H9 (cell line): Measurements from ENCODE around the gene UBQLN4. TPM values are rescaled to one million over a fixed set of nuclear protein-coding genes. Genes with fewer than 3 reads are reported as not detected.
A peak's percentile ranks its signal among the peaks of the same experiment; 100 is the strongest.

Source experiments
- DNase-seq: peaks from one replicate; pipeline ENCODE4 v3.0.0-alpha.2; 2017
- H2AFZ ChIP-seq: one replicate; pipeline ENCODE4 v1.6.1; 2013; ENCODE audit warnings: mild to moderate bottlenecking, low read length, control low read depth, moderate library complexity
- H2AK5ac ChIP-seq: 2 replicates; pipeline ENCODE4 v1.6.1; 2013; ENCODE audit warnings: low read length, control low read depth, mixed read lengths; ENCODE audit not compliant: insufficient read length
- H2BK120ac ChIP-seq: one replicate; pipeline ENCODE4 v1.6.1; 2013; ENCODE audit warnings: low read depth, mild to moderate bottlenecking, low read length, control low read depth, inconsistent platforms; ENCODE audit not compliant: poor library complexity, severe bottlenecking
- H2BK12ac ChIP-seq: 2 replicates; pipeline ENCODE4 v1.6.1; 2013; ENCODE audit warnings: low read length, control low read depth, mixed read lengths, low read depth; ENCODE audit not compliant: insufficient read length
- H2BK15ac ChIP-seq: 2 replicates; pipeline ENCODE4 v1.6.1; 2013; ENCODE audit warnings: low read depth, low read length, control low read depth
- H2BK20ac ChIP-seq: one replicate; pipeline ENCODE4 v1.6.1; 2013; ENCODE audit warnings: low read depth, mild to moderate bottlenecking, low read length, control low read depth, inconsistent platforms; ENCODE audit not compliant: poor library complexity, severe bottlenecking
- H2BK5ac ChIP-seq: 2 replicates; pipeline ENCODE4 v1.6.1; 2013; ENCODE audit warnings: low read length, control low read depth, mixed read lengths; ENCODE audit not compliant: insufficient read length
- H3K14ac ChIP-seq: 2 replicates; pipeline ENCODE4 v1.6.1; 2013; ENCODE audit warnings: low read length, control low read depth; ENCODE audit not compliant: insufficient read depth
- H3K18ac ChIP-seq: 2 replicates; pipeline ENCODE4 v1.6.1; 2013; ENCODE audit warnings: low read depth, mild to moderate bottlenecking, mixed read lengths, low read length, control low read depth; ENCODE audit not compliant: insufficient read length
- H3K23ac ChIP-seq: 2 replicates; pipeline ENCODE4 v1.6.1; 2013; ENCODE audit warnings: low read length, control low read depth, mixed read lengths, low read depth; ENCODE audit not compliant: insufficient read length
- H3K23me2 ChIP-seq: 2 replicates; pipeline ENCODE4 v1.6.1; 2013; ENCODE audit warnings: low read depth, mild to moderate bottlenecking, mixed read lengths, low read length, control low read depth; ENCODE audit not compliant: insufficient read length, poor library complexity, severe bottlenecking
- H3K27ac ChIP-seq: 2 replicates; pipeline ENCODE4 v1.5.1; 2013; ENCODE audit warnings: low read length, control low read depth, mixed read lengths, low read depth; ENCODE audit not compliant: insufficient read length
- H3K27me3 ChIP-seq: 2 replicates; pipeline ENCODE4 v1.6.1; 2013; ENCODE audit warnings: low read length, control low read depth, inconsistent platforms; ENCODE audit not compliant: insufficient read depth
- H3K4ac ChIP-seq: 2 replicates; pipeline ENCODE4 v1.6.1; 2013; ENCODE audit warnings: low read depth, mild to moderate bottlenecking, control low read depth, inconsistent platforms, low read length, moderate library complexity
- H3K4me1 ChIP-seq: 2 replicates; pipeline ENCODE4 v1.6.1; 2013; ENCODE audit warnings: low read length, control low read depth, inconsistent platforms; ENCODE audit not compliant: insufficient read depth
- H3K4me2 ChIP-seq: 2 replicates; pipeline ENCODE4 v1.6.1; 2013; ENCODE audit warnings: low read length, control low read depth, mixed read lengths; ENCODE audit not compliant: insufficient read length, insufficient read depth
- H3K56ac ChIP-seq: 2 replicates; pipeline ENCODE4 v1.6.1; 2013; ENCODE audit warnings: low read depth, mild to moderate bottlenecking, mixed read lengths, low read length, control low read depth; ENCODE audit not compliant: insufficient read length
- H3K79me1 ChIP-seq: 2 replicates; pipeline ENCODE4 v1.6.1; 2013; ENCODE audit warnings: low read depth, mild to moderate bottlenecking, moderate library complexity, low read length, control low read depth, inconsistent platforms; ENCODE audit not compliant: insufficient read depth, poor library complexity, severe bottlenecking
- H3K79me2 ChIP-seq: 2 replicates; pipeline ENCODE4 v1.6.1; 2013; ENCODE audit warnings: low read length, control low read depth, inconsistent platforms; ENCODE audit not compliant: insufficient read depth
- H3K9ac ChIP-seq: 2 replicates; pipeline ENCODE4 v1.6.1; 2013; ENCODE audit warnings: low read length, control low read depth, mixed read lengths; ENCODE audit not compliant: insufficient read length; ENCODE audit errors: extremely low read depth
- H3K9me3 ChIP-seq: one replicate; pipeline ENCODE4 v1.6.1; 2013; ENCODE audit warnings: low read depth, low read length, inconsistent platforms; ENCODE audit not compliant: control insufficient read depth
- H3T11ph ChIP-seq: one replicate; pipeline ENCODE4 v1.6.1; 2013; ENCODE audit warnings: mild to moderate bottlenecking, low read length, control low read depth, inconsistent platforms
- H4K20me1 ChIP-seq: one replicate; pipeline ENCODE4 v1.6.1; 2013; ENCODE audit not compliant: control insufficient read depth, insufficient read length, insufficient read depth
- H4K5ac ChIP-seq: 2 replicates; pipeline ENCODE4 v1.6.1; 2013; ENCODE audit warnings: low read depth, mild to moderate bottlenecking, mixed read lengths, low read length, control low read depth; ENCODE audit not compliant: insufficient read length
- H4K8ac ChIP-seq: replicated peaks from 2 replicates; pipeline ENCODE4 v1.6.1; 2013; ENCODE audit warnings: low read length, control low read depth, mixed read lengths, low read depth; ENCODE audit not compliant: insufficient read length
- H4K91ac ChIP-seq: 2 replicates; pipeline ENCODE4 v1.6.1; 2013; ENCODE audit warnings: low read depth, mild to moderate bottlenecking, moderate library complexity, mixed read lengths, low read length, control low read depth; ENCODE audit not compliant: insufficient read length
- H3K27ac Mint-ChIP-seq, 3 experiments: 2 replicates in 2 of 3; 3 replicates in 1 of 3; pipeline ENCODE4 v1.8.0; 2020 to 2021; ENCODE audit warnings: mixed read lengths in 3 of 3, mild to moderate bottlenecking in 1 of 3, moderate library complexity in 1 of 3
- H3K27me3 Mint-ChIP-seq: 2 replicates; pipeline ENCODE4 v1.8.0; 2021; ENCODE audit warnings: low read depth, mild to moderate bottlenecking, moderate library complexity, mixed read lengths
- H3K36me3 Mint-ChIP-seq, 3 experiments: 2 replicates in 2 of 3; 3 replicates in 1 of 3; pipeline ENCODE4 v1.8.0; 2020 to 2021; ENCODE audit warnings: low read depth in 3 of 3, mixed read lengths in 3 of 3; ENCODE audit not compliant: insufficient read depth in 1 of 3
- H3K4me1 Mint-ChIP-seq, 2 experiments: 2 replicates each; pipeline ENCODE4 v1.8.0; 2020; ENCODE audit warnings: mixed read lengths in 2 of 2
- H3K4me3 Mint-ChIP-seq, 2 experiments: 2 replicates in 1 of 2; 3 replicates in 1 of 2; pipeline ENCODE4 v1.8.0; 2020 to 2021; ENCODE audit warnings: mild to moderate bottlenecking in 2 of 2, mixed read lengths in 2 of 2, moderate library complexity in 1 of 2
- H3K9me3 Mint-ChIP-seq, 2 experiments: 2 replicates in 1 of 2; 3 replicates in 1 of 2; pipeline ENCODE4 v1.8.0; 2020; ENCODE audit warnings: mild to moderate bottlenecking in 2 of 2, mixed read lengths in 2 of 2, moderate library complexity in 1 of 2
- CTCF ChIP-seq: fragments of 200-600 bp; sonication (generic); conservative IDR thresholded peaks from 3 replicates; pipeline ENCODE4 v1.8.0; 2021; ENCODE audit warnings: antibody characterized with exemption, mild to moderate bottlenecking
- WGBS: extraction: QIAGEN DNeasy Blood & Tissue Kit; methylation state at CpG from one replicate; pipeline ENCODE4 v1.1.7; 2013; ENCODE audit warnings: missing lambda C conversion rate, low lambda C conversion rate, mixed read lengths; ENCODE audit not compliant: insufficient read length; ENCODE audit errors: extremely low coverage; 5-methylcytosine and 5-hydroxymethylcytosine counted together
- total RNA-seq: library from RNA; stranded (reverse); gene quantifications from 2 replicates; pipeline ENCODE4 v1.2.1, GENCODE V29; 2021

UBQLN4 gene
- total RNA-seq, 1 experiment from 2014 or later, result 49.4 TPM

DNA sequence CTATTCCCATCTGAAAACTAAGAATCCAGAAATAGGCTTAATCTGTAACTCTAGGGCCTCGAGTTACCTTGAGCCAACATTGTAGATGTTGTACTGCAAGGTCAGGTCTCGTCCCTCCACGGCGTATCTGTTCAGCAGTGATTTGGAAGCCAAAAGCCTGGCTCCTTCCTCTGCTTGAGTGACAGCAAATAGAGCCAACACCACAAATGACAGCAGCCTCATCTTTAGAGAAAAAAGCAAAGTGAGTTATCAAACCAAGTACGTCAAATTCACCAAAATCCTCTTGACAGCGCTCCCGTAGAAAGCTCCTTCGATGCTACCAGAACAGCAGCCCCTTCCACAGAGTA is 33.7 kb downstream of the UBQLN4 start:
- H3K27me3 Mint-ChIP-seq, result peaks cover 29% of the 10 kb centered on the region
- H3K27me3 ChIP-seq, result no peaks in the 10 kb centered on the region; the same call in 1 of the 2 replicates
- H3K23me2 ChIP-seq, result peaks cover 7% of the 10 kb centered on the region
- H3K9ac ChIP-seq, result peak overlapping the region; percentile 60
- no peak overlapping the region for H3K4ac ChIP-seq
- H2BK5ac ChIP-seq, result no peak overlapping the region
- H3K4me3 Mint-ChIP-seq, result peak overlapping the region; percentile 91 to 96
- no peak overlapping the region for H2BK20ac ChIP-seq
- no peaks in the 10 kb centered on the region for H3K9me3 Mint-ChIP-seq
- no peak overlapping the region for H2AK5ac ChIP-seq
- peaks cover 8% of the 10 kb centered on the region; the same call in 1 of the 2 replicates for H3K79me2 ChIP-seq
- no peaks in the 10 kb centered on the region for H3K9me3 ChIP-seq
- no peak overlapping the region for H2BK120ac ChIP-seq
- H3K4me2 ChIP-seq, result peak overlapping the region; percentile 78
- no peak overlapping the region for H4K91ac ChIP-seq
- H4K8ac ChIP-seq, result no peak overlapping the region
- no peak overlapping the region for H3K14ac ChIP-seq
- no peak overlapping the region for H2BK15ac ChIP-seq
- TF ChIP-seq CTCF, result no peak
- no peak overlapping the region for H3K23ac ChIP-seq
- H3K4me1 Mint-ChIP-seq, result peaks cover 9 to 10% of the 10 kb centered on the region in 2 experiments
- H4K5ac ChIP-seq, result no peak overlapping the region
- no peak overlapping the region for H2BK12ac ChIP-seq
- no peak for DNase-seq
- WGBS, result no CpG with 5 or more reads among the region's 8 CpGs
- H3K4me1 ChIP-seq, result peaks cover 2% of the 10 kb centered on the region; the same call in 1 of the 2 replicates
- H3K18ac ChIP-seq, result no peak overlapping the region
- H3K27ac Mint-ChIP-seq, result peak overlapping the region; percentile 76 to 88 (median 81); a peak in 4 of 7 replicates
- H3K79me1 ChIP-seq, result peaks cover 6% of the 10 kb centered on the region
- no peak overlapping the region for H3T11ph ChIP-seq
- no peak overlapping the region for H2AFZ ChIP-seq
- peaks cover 29 to 44% (median 39%) of the 10 kb centered on the region in 3 experiments; a peak in 6 of 7 replicates for H3K36me3 Mint-ChIP-seq
- H4K20me1 ChIP-seq, result no peaks in the 10 kb centered on the region
- H3K56ac ChIP-seq, result no peak overlapping the region
- H3K27ac ChIP-seq, result no peak overlapping the region
